H4 (cell line): ENCODE results near the gene ODAD4. TPM values are rescaled to one million over a fixed set of nuclear protein-coding genes. Genes with fewer than 3 reads are reported as not detected.

Experiments used
- DNase-seq: peaks from one replicate; pipeline ENCODE4 v3.0.0-alpha.2; 2015; ENCODE audit warnings: low spot score
- total RNA-seq: library from RNA; depleted of rRNA; stranded (reverse); fragments of >200 nt; shearing (Covaris generic); gene quantifications from 2 replicates; pipeline ENCODE4 v1.2.3, GENCODE V29; 2014

ODAD4 gene
- total RNA-seq, 1 experiment from 2014 or later: 1.4 TPM

DNA sequence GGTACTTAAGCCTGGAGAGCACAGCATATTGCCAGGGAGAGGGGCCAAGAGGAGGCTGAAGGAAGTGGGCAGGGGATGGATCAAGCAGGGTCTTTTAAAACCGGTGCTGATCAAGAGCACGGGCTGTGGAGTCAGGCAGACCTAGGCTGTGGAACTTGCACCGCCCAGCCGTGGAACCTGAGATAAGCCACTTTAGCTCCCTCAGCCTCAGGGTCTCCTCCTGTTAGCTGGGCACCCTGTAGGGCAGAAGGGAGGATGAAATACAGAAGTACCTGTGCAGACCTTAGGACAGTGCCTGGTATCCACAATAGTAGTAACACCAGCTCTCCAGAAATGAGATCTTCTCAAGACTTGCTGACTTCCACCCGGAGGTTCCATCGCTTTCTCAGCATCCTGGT, 9.3 kb downstream of the ODAD4 start:
- DNase-seq: no peak

DNA sequence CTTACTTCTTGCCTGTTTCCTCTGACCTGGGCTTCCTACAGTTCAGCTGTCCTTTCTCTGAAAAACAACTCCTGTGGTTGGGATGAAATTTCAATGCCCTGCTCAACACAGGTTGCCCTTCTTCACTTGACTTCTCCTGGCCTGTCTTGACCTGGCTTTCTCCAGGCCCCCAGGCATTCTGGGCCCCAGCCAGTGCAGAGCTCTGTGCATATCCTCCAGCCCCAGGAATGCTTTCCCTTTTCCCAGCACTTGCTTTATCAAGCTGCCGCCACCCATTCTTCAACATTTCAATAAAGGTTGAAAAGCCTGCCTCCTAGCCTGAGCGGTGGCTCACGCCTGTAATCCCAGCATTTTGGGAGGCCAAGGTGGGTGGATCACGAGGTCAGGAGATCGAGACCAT, 10.8 kb downstream of the ODAD4 start:
- no peak for DNase-seq

DNA sequence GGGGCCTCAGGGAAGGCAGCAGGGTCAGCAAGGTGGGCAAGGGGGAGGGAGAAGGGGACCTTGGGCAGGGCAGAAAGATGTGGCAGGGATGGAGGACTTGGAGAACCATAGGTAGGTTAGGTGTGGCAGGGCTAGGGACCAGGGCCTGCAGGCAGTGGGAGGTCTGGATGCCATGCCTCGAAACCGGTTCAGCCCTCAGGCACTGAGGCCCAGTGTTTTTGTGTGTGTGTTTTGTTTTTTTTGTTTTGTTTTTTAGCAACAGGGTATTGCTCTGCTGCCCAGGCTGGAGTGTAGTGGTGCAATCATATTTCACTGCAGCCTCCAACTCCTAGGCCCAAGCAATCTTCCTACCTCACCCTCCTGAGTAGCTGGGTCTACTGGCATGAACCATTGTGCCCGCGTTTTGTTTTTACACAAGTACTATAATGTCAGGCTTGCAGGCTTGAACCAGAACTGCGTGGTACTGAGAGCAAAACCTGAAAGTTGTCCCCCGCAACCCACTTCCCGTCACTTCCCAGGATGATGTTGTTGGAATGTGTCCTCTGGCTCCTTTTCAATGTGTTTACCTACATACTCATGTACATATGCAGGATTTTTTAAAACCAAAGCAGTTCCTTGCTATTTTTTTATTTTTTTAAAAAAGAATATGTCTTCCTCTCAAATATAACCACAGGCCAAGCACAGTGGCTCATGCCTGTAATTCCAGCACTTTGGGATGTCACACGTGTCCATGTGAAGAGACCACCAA, 12.4 kb downstream of the ODAD4 start:
- no peak for DNase-seq

DNA sequence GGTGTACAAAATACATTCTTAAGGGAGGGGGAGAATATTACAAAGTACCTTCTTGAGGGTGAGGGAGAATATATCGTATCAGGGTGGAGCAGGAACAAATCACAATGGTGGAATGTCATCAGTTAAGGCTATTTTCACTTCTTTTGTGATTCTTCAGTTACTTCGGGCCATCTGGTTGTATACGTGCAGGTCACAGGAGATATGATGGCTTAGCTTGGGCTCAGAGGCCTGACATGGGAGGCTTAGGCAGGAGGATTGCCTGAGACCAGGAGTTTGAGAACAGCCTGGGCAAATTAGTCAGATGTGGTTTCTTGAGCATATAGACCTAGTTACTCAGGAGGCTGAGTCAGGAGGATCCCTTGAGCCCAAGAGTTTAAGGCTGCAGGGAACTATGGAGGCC, 13.1 kb downstream of the ODAD4 start:
- DNase-seq: no peak

- no peak for DNase-seq
These were observed 14.5 kb downstream of the ODAD4 start for GRCh38 chr17:41944943-41945342.

- no peak for DNase-seq
These were observed 18.5 kb downstream of the ODAD4 start for GRCh38 chr17:41948762-41949460.

GRCh38 chr17:41956522-41956921, 26.1 kb downstream of the ODAD4 start:
- no peak for DNase-seq

- peak; percentile 34 for DNase-seq
These were observed 26.8 kb downstream of the ODAD4 start for GRCh38 chr17:41957031-41957868.

- DNase-seq: no peak
These were observed 27.5 kb downstream of the ODAD4 start for GRCh38 chr17:41957869-41958439.

- DNase-seq: no peak
These were observed 28.6 kb downstream of the ODAD4 start for GRCh38 chr17:41959030-41959335.

GRCh38 chr17:41959336-41960095, 29.1 kb downstream of the ODAD4 start:
- DNase-seq: no peak

DNA sequence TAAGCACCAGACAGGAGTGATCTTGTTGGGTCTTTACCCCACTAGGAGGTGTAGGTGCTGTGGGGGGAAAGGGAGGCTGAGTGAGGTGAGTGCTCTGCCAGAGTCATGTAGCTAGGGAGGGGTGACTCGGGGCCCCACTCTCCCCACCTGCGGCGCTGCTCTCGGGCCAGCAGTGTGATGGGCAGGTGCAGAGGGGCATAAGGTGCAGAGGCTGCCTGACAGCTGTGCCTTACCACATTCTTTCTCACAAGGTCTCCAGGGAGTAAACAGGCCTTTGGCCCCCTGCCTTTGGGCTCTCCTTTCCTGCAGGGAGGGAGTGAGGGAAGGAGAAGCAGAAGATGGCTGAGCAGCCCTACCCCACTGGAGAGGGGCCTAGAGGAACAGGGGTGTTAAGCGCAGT, 31.7 kb downstream of the ODAD4 start:
- no peak for DNase-seq

GRCh38 chr17:41962768-41963434, 32.5 kb downstream of the ODAD4 start:
- peak; percentile 44 for DNase-seq

DNA sequence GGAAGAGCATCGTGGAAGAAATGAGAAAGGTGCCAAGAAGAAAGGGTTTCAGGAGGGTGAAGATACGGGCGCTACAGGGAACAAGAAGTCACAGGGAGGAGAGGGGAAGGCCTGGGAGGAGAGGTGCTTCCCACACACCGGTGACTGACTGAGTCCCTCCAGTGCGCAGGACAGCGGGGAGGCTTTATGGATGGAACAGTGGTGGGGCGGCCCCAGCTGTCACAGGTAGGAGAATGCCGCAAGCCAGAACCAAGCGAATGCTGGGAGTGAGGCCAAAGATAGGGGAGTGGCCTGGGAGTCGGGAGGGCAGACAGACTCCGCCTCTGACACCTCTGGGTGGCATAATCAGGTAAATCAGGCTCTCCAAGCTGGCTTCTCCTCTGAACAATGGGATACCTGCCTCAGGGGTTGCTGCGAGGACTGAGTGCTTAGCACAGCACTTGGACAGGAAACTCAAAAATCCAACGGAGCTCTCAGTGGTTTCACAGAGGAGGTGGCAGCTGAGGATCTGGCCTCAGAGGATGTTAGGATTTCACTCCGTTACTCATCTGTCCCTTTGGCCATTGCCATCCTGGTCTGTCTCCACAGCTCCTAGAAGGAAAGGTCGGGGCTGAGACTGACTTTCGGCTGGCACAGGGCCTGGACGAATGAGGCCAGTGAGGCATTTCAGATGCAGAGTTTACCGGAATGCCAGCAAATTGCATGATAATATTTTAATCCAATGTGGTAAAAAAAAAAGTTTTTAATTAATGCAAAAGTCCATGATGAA, 35.5 kb downstream of the ODAD4 start:
- no peak for DNase-seq

DNA sequence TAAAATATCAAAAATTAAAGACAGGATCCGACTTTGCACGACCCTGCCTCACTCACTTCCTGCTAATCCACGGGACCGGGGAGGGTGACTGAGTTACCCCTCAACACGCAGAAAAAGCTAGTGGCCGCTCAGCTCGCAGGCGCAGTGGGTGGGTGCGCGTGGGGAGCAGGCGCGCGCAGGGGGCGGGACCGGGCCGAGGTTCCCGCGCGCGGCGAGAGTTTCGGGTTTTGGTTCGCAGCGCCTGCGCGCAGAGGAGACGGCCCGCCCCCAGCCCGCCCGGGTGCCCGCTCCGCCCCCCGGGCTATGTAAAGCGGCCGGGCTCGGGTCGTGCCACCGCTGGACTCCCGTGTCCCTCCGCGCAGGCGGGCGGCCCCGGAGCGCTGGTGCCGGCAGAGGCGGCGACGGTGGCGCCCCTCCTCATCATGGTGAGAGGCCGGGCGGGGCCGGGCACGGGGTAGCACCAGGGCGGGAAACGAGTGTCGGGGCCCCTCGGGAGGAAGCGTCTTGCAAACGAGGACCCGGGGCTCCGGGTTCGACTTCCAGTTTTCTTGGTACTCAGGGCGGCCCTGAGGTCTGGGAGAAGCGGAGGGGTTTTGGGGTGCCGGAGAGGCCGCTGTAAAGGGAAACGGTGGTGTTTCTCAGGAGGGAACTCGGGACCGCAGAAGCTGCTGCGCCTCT, 36.2 kb downstream of the ODAD4 start, which contains the start of gene CNP:
Gene CNP (plus strand): TSS at position 333 of the 678 bp plus-strand sequence. CDS start 90 bp downstream, at position 423.
- DNase-seq: peak; percentile 66

DNA sequence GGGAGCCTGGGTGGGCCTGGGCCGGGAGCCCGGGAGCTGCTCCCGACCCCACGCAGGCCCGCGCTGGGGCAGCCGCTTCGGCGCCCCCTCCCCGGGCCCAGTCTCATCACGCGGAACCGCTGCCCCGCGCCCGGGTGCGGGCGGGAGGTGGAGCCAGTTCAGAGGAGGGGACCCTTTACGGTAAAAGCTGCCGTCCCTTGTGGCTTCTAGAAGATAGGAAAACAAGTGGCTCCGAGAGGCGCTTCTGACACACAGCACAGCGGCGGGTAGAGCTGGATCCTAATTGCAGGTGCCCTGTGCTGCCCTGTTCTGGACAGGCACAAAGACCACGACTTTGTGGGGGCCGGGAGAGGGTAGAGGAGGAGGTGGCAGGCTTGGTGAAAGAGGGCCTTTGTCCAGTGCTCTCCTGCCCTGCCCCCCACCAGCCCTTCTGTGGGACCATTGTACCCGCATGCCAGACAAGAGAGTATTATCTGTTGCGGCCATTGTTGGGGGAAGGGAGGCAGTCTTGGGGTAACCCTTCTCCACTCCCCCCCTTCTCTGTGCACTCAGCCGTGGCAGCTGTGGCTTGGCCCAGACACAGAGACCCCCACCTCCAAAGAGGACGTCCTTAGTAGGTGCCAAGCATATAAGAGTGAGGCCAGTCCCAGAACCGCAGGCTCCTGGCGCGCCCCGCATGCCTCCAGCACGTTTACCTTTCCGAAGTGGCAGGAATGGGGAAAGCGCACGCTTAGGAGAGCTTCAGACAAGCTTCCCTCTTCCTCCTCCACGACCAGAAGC, 36.9 kb downstream of the ODAD4 start:
- DNase-seq: no peak

DNA sequence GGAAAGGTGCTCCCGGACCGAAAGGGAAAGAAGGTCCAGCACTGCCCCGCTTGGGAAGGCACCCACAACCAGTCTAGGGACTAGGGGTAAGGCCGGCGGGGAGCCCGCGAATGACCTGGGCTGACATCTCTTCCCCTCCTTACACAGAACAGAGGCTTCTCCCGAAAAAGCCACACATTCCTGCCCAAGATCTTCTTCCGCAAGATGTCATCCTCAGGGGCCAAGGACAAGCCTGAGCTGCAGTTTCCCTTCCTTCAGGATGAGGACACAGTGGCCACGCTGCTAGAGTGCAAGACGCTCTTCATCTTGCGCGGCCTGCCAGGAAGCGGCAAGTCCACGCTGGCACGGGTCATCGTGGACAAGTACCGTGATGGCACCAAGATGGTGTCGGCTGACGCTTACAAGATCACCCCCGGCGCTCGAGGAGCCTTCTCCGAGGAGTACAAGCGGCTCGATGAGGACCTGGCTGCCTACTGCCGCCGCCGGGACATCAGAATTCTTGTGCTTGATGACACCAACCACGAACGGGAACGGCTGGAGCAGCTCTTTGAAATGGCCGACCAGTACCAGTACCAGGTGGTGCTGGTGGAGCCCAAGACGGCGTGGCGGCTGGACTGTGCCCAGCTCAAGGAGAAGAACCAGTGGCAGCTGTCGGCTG, 37.6 kb downstream of the ODAD4 start:
- DNase-seq: no peak

GRCh38 chr17:41968676-41969075, 38.3 kb downstream of the ODAD4 start:
- no peak for DNase-seq
